Type B pancreatic cell (in vitro differentiated cells): ENCODE data around the gene SECTM1. TPM values are rescaled to one million over a fixed set of nuclear protein-coding genes. Genes with fewer than 3 reads are reported as not detected.
A peak's percentile ranks its signal among the peaks of the same experiment; 100 is the strongest.

ENCODE experiments used
- DNase-seq: peaks from one replicate; pipeline ENCODE4 v3.0.0; 2021; ENCODE audit warnings: mixed read lengths; ENCODE audit not compliant: unreplicated experiment; ENCODE audit errors: extremely low spot score
- H3K27ac Mint-ChIP-seq: 2 replicates; pipeline ENCODE4 v1.8.0; 2021; ENCODE audit warnings: mild to moderate bottlenecking, mixed read lengths
- H3K27me3 Mint-ChIP-seq: 2 replicates; pipeline ENCODE4 v1.8.0; 2021; ENCODE audit warnings: mixed read lengths
- H3K36me3 Mint-ChIP-seq: 2 replicates; pipeline ENCODE4 v1.8.0; 2021; ENCODE audit warnings: mixed read lengths
- H3K4me1 Mint-ChIP-seq: one replicate; pipeline ENCODE4 v1.8.0; 2021; ENCODE audit warnings: mixed read lengths; ENCODE audit not compliant: unreplicated experiment
- H3K4me3 Mint-ChIP-seq: 2 replicates; pipeline ENCODE4 v1.8.0; 2021; ENCODE audit warnings: mild to moderate bottlenecking, mixed read lengths
- H3K9me3 Mint-ChIP-seq: 2 replicates; pipeline ENCODE4 v1.8.0; 2021; ENCODE audit warnings: mixed read lengths
- CTCF ChIP-seq: fragments of 200-600 bp; sonication (generic); conservative IDR thresholded peaks from 2 replicates; pipeline ENCODE4 v1.5.0; 2021; ENCODE audit warnings: antibody characterized with exemption, mild to moderate bottlenecking
- total RNA-seq: library from RNA; stranded (reverse); gene quantifications from 2 replicates; pipeline ENCODE4 v1.2.1, GENCODE V29; 2021; ENCODE audit warnings: low replicate concordance

The SECTM1 gene
- total RNA-seq, 1 donor from 2014 or later = 13.2 TPM

GRCh38 chr17:82321947-82322466 lies 11.6 kb downstream of the SECTM1 start:
- DNase-seq = no peak
- H3K9me3 Mint-ChIP-seq = no peaks in the 10 kb centered on the region
- H3K36me3 Mint-ChIP-seq = no peaks in the 10 kb centered on the region
- no peak for TF ChIP-seq CTCF
- no peaks in the 10 kb centered on the region for H3K4me1 Mint-ChIP-seq
- no peak overlapping the region for H3K4me3 Mint-ChIP-seq
- peaks cover 3% of the 10 kb centered on the region for H3K27me3 Mint-ChIP-seq
- H3K27ac Mint-ChIP-seq = no peak overlapping the region

DNA sequence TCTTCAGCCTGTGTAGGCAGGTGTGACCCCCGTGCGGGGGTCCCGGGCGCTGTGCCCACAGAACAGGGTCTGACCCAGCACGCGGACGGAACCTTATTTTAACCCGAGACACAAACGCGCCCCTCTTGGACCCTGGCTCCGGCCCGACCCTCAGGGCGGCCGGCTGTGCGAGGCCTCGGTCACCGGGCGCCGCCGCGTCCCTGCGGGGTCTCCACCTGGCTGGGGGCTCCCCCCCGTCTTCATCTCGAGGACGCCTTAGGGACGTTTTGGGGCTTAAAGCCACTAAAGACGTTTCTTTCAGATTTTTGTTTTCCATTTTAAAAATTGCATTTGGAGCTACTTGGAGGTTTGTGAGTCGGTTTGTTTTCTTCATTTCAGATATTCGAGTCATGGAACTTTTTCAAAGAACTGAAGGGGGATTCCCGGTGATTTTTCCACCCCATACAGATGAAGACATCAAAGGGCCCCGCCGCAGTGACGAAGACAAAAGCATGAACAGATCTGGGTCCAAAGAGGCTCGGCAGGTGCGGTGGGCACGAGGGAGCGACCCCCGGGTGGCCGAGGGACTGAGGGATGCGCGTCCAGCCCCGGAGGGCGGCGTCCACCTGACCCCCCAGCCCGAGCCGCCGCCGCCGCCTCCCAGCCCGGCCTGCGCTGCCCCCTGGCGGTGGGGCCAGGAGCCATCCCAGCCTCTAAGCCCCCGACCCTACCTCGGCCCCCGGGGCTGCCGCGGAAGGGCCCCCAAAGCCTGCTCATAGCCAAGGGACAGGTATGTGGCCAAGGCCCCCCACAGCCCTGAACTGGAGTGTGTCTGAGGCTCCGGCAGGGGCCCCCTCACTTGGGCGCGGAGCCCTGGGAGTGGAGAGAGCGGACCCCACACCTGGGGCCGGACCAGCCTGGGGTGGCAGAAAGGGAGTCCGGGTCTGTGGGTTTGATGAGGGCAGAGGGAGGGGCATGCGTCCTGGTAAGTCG lies 12.3 kb downstream of the SECTM1 start:
- peak overlapping the region; percentile 34 for H3K4me3 Mint-ChIP-seq
- peaks cover 3% of the 10 kb centered on the region for H3K27me3 Mint-ChIP-seq
- H3K27ac Mint-ChIP-seq = no peak overlapping the region
- TF ChIP-seq CTCF = peak; percentile 84
- H3K4me1 Mint-ChIP-seq = no peaks in the 10 kb centered on the region
- H3K36me3 Mint-ChIP-seq = no peaks in the 10 kb centered on the region
- DNase-seq = no peak
- H3K9me3 Mint-ChIP-seq = no peaks in the 10 kb centered on the region

DNA sequence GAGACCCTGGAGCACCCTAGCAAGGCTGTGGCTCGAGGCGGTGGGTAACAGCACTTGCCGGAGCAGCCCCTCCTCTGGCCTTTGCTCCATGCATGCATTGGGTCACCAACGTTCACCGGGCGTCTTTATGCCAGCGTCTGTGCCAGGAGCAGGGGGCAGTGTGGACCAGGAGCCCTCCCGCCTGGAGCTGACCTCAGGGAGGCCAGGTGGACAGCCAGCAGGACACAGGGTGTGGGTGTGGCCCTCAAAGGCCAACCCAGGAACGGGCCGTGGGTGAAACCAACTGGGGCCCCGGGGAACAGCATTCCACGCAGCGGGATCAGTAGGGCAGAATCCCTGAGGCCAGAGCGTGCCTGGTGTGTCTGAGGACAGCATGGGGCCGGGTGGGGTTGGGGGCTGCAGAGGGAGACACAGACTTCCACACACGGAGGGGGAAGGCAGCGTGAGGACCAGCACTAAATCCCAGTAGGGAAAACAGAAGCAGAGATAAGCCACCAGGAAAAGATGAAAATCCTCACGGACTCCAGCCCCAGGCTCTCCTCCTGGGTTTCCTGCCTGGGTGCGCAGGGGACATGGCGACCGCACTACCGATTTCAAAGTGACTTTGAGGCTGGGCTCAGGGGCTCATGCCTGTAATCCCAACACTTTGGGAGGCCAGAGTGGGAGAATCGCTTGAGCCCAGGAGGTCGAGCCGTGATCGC lies 13.3 kb downstream of the SECTM1 start:
- Mint-ChIP-seq H3K4me1 (peaks cover 6% of the 10 kb centered on the region), H3K4me3 (no peak overlapping the region), H3K27ac (no peak overlapping the region), H3K9me3 (no peaks in the 10 kb centered on the region), H3K36me3 (no peaks in the 10 kb centered on the region), H3K27me3 (peaks cover 3% of the 10 kb centered on the region)
- no peak for DNase-seq
- TF ChIP-seq CTCF = no peak

GRCh38 chr17:82319619-82320062 lies 13.9 kb downstream of the SECTM1 start:
- H3K4me1 Mint-ChIP-seq = peaks cover 6% of the 10 kb centered on the region
- no peak for TF ChIP-seq CTCF
- no peak overlapping the region for H3K4me3 Mint-ChIP-seq
- no peak for DNase-seq
- peaks cover 3% of the 10 kb centered on the region for H3K27me3 Mint-ChIP-seq
- H3K9me3 Mint-ChIP-seq = no peaks in the 10 kb centered on the region
- H3K36me3 Mint-ChIP-seq = no peaks in the 10 kb centered on the region
- H3K27ac Mint-ChIP-seq = no peak overlapping the region

- Mint-ChIP-seq H3K4me3 (no peak overlapping the region), H3K27ac (no peak overlapping the region), H3K9me3 (no peaks in the 10 kb centered on the region), H3K36me3 (no peaks in the 10 kb centered on the region), H3K27me3 (peaks cover 3% of the 10 kb centered on the region), H3K4me1 (peaks cover 6% of the 10 kb centered on the region)
- TF ChIP-seq CTCF = no peak
- no peak for DNase-seq
Observed at GRCh38 chr17:82318772-82319606, 14.6 kb downstream of the SECTM1 start.
